NCI-H2107 treated with DMSO at 0.1 percent for 48 hours (cell line): ENCODE measurements around the gene CDC42BPA.

Source experiments
- DNase-seq: peaks from one replicate; lab custom pipeline; 2025; ENCODE audit not compliant: unreplicated experiment; lab: John Stamatoyannopoulos, UW

Gene CDC42BPA

GRCh38 chr1:227335242-227336020, 17.1 kb upstream of the CDC42BPA start:
- no peak for DNase-seq

- no peak for DNase-seq
Observed at GRCh38 chr1:227333423-227333822, 15.1 kb upstream of the CDC42BPA start.

- no peak for DNase-seq
Observed at GRCh38 chr1:227330279-227331076, 12.2 kb upstream of the CDC42BPA start.

GRCh38 chr1:227328405-227329019, 10.2 kb upstream of the CDC42BPA start:
- DNase-seq, result no peak

- no peak for DNase-seq
Observed at GRCh38 chr1:227325156-227325555, 6.9 kb upstream of the CDC42BPA start.

GRCh38 chr1:227323967-227324268, 5.6 kb upstream of the CDC42BPA start:
- no peak for DNase-seq

GRCh38 chr1:227323171-227323966, 5.1 kb upstream of the CDC42BPA start:
- no peak for DNase-seq

GRCh38 chr1:227322376-227322775, 4.1 kb upstream of the CDC42BPA start:
- DNase-seq, result no peak

GRCh38 chr1:227321035-227321434, 2.7 kb upstream of the CDC42BPA start:
- DNase-seq, result no peak

GRCh38 chr1:227320476-227320875, 2.2 kb upstream of the CDC42BPA start:
- DNase-seq, result peak; percentile 17

- peak; percentile 72 for DNase-seq
Observed at GRCh38 chr1:227318853-227319607, 738 bp upstream of the CDC42BPA start.

- peak; percentile 75 for DNase-seq
Observed at GRCh38 chr1:227317523-227318015, 723 bp downstream of the CDC42BPA start.

GRCh38 chr1:227317011-227317451, 1.3 kb downstream of the CDC42BPA start:
- peak; percentile 52 for DNase-seq

GRCh38 chr1:227316456-227316855, 1.8 kb downstream of the CDC42BPA start:
- DNase-seq, result peak; percentile 69

GRCh38 chr1:227315629-227316346, 2.5 kb downstream of the CDC42BPA start:
- DNase-seq, result peak; percentile 69

GRCh38 chr1:227314014-227314848, 4.1 kb downstream of the CDC42BPA start:
- DNase-seq, result no peak

GRCh38 chr1:227312361-227313025, 5.8 kb downstream of the CDC42BPA start:
- no peak for DNase-seq

GRCh38 chr1:227311389-227312001, 6.8 kb downstream of the CDC42BPA start:
- DNase-seq, result no peak
